ENCODE results near the gene PDE4D.

DNA sequence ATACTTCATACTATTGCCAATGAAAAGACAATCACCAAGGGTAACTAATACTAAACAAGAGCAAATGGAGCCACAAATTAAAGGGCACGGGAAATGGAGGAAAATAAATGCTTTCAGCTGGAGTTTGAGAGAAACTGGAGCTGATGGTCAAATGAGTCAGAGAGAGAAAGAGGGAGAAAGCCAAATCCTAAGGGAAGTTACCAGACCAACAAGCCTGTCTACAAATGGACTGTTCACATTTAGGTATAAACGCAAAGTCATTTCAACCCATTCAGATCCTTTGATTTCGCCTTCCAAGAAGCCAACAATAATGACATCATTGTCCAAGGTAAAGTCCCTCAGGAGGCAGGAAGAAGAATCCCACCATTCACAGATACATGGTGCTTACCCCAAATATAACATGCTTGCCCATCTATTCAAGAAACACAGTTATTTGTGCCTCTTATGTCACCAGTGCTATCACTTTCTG is 958.9 kb downstream of the PDE4D start:
- TF ChIP-seq YY1 (IDR thresholded peaks at IDR 0.05; ENCODE audit: insufficient read depth, insufficient read length) (no peak), SUZ12 (IDR thresholded peaks at IDR 0.05; ENCODE audit: extremely low read depth, insufficient read depth, insufficient read length) (no peak)

Data from NT2/D1 (cell line).